GM18502 (cell line): ENCODE data around the gene CACNA1C.
"Not testable (repeated sequence)": the region's sequence is repeated elsewhere in the genome, so short reads cannot be mapped to it uniquely, and the experiment has no call there.

Experiments
- ATAC-seq: cut with Tn5 transposase; IDR thresholded peaks from one replicate; pipeline ENCODE4 v1.9.1; 2021; ENCODE audit warnings: mild to moderate bottlenecking; ENCODE audit not compliant: unreplicated experiment, poor library complexity

Gene CACNA1C

DNA sequence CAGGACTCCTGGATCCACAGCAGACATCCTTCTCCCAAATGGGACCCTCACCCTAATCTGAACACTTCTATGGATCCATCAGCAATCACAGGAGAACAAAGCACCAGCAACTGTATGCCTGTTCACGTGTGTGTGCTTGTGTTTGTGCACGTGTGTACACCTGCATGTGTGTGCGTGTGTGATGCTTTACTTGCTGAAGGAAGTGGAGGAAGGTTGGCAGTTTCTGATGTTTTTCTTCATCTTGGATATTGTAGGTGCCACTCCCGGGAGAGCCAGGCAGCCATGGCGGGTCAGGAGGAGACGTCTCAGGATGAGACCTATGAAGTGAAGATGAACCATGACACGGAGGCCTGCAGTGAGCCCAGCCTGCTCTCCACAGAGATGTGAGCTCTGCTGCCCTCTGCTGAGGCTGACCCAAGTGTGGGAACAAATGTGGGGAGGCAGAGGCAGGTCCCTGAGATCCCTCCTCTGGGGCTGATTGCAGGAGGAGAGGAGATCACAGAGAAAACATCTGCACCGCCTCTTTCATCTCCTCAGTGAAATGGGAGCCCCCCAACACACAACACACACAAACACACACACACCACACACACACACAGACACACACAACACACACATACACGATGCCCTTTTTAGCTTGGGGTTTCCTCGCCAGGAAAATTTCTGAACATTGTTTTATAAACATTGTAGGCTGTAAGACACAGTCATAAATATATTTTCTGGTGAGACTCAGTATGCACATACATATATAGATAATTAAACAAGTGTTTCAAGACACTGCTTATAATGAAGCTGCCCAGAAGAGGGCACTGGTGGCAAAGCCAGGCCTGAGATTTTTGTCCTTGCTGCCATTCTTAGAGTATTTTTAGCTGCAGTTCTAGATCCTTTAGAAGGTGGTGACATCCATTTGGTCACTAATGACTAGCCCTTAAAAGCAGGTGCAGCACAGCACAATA, 629.8 kb downstream of the CACNA1C start:
- ATAC-seq = no peak

- no peak for ATAC-seq
Measured at GRCh38 chr12:2683283-2684025, 630.7 kb downstream of the CACNA1C start.

DNA sequence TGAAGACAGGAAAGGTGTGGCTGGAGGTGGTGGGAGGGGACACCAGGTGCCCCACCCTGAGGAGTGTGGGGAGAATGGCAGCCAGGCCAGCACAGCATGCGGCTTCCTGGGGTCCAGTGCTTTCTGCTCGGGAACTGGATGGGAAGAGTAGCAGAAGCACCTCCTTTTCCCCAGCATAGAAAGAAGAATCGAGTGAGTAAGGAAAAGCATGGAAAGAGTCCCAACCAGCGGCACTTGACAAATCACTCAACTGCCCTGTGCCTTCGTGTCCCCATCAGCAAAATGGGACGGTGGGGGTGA, 631.2 kb downstream of the CACNA1C start:
- not testable (repeated sequence) for ATAC-seq

GRCh38 chr12:2685620-2686279, 633.0 kb downstream of the CACNA1C start:
- ATAC-seq = not testable (repeated sequence)

DNA sequence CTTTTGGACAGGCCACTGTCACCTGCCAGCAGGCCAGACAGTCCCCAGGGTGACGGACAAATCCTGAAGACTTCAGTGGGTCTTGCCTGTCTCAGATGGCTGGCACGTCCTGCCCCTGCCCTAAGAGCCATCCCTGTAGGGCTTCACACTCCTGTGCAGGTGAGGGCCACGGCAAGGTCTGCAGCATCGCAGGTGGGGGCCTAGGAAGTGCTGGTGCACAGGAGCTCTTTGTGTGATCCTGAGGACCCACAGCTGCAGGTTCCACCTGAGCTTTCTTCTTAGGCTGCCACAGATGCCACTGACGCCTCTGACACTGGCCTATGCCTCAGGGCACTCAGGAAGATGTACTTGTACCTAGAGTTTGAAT, 633.5 kb downstream of the CACNA1C start:
- no peak for ATAC-seq

GRCh38 chr12:2687058-2687457, 634.3 kb downstream of the CACNA1C start:
- no peak for ATAC-seq

DNA sequence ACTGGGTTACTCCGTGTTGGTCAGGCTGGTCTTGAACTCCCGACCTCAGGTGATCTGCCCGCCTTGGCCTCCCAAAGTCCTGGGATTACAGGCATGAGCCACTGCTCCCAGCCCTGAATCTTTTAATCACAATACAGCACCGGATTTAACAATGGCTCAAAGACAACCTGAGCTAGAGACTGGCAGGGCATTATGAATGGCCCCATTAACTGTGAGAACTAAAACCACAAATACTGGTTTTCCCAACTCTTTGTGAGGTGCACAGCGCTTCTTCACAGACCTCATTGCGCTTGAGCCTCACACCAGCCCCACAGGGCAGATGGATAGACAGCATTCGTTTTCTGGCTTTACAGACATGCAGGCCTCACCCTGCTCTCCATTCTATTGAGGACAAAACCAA, 634.9 kb downstream of the CACNA1C start:
- ATAC-seq = no peak

- no peak for ATAC-seq
Measured at GRCh38 chr12:2688381-2688931, 635.7 kb downstream of the CACNA1C start.

DNA sequence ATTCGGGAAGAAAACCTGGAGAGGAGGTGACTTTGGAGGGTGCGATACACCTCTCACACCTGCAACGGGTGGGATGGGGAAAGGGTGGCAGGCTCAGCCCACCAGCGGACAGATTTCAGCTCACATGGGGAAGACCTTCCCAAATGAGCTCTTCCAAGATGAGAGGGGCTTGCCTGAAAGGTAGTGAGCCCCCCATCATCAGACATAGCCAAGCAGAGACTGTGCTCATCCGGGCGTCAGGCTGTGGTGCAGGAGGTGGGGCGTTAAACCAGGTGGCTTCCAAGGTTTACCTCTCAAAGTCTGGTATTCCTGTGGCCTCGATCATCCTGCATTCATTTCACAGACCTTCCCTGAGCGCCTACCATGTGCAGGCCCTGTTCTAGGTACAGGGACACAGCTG, 636.6 kb downstream of the CACNA1C start:
- no peak for ATAC-seq

- ATAC-seq = no peak
Measured at GRCh38 chr12:2689879-2690278, 637.1 kb downstream of the CACNA1C start.

GRCh38 chr12:2690348-2691005, 637.7 kb downstream of the CACNA1C start:
- ATAC-seq = no peak

DNA sequence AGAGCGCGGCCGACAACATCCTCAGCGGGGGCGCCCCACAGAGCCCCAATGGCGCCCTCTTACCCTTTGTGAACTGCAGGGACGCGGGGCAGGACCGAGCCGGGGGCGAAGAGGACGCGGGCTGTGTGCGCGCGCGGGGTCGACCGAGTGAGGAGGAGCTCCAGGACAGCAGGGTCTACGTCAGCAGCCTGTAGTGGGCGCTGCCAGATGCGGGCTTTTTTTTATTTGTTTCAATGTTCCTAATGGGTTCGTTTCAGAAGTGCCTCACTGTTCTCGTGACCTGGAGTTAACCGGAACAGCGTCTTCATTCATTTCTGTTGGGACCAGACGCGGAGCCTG, 638.2 kb downstream of the CACNA1C start:
- ATAC-seq = peak; percentile 24

- ATAC-seq = peak; percentile 80
Measured at GRCh38 chr12:2691345-2692071, 638.7 kb downstream of the CACNA1C start.

- ATAC-seq = peak; percentile 16
Measured at GRCh38 chr12:2692080-2692479, 639.3 kb downstream of the CACNA1C start.

- no peak for ATAC-seq
Measured at GRCh38 chr12:2693244-2693860, 640.6 kb downstream of the CACNA1C start.

- ATAC-seq = no peak
Measured at GRCh38 chr12:2693980-2694610, 641.3 kb downstream of the CACNA1C start.

DNA sequence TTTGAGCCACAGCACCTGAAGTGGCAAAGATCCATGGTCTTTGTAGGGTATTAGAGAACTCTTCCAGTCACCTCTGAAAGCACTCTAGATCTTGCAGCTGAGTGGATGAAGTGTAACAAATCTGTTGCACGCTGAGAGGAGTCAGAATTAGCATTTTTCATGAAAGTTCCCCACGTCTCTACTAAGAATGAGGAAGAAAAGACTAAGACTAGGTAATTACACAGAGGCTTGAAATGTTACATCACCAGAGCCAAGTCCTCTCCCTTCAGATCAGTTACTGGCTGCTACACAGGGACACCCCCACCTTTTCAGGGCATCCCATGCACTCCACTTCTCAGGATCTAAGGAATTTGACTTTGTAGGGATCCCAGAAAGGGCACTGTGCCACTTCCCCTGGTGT, 643.3 kb downstream of the CACNA1C start:
- no peak for ATAC-seq

DNA sequence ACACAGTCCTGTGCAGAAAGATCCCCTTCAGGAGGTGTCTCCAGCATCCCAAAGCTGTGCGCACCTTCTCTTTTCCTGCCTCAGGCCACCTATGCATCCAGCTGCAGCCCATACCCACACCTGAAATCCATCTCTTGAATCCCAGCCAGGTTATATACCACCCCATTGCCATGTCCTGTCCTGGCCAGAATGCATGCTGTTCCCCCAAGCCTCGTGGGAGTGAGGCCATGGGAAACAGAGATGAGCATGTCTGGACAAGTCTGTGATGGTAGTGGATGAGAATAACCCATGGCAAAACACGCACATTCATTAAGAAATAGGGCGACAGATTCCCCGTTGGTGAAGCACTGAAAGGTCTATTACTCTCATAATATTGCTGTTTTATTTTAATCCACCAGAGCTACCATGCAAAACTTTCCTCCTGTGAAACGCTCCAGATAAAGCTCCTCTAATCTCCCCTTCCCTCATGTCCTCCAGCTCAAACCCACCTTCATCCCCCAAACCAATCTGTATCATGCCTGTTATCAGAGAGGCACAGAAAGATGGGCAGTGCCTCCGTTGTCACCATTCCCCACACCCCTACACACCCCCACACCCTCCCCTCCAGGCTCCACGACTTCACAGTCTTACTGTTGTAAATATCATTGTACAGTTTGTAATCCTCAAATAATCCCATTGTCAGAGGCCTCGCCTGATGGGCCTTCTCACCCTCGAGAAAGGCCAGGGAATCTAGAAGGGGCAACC, 644.4 kb downstream of the CACNA1C start:
- ATAC-seq = no peak
